ENCODE measurements around the gene PTPN14.
A peak's percentile ranks its signal among the peaks of the same experiment; 100 is the strongest.

Gene PTPN14

GRCh38 chr1:214476229-214476985, 75.0 kb downstream of the PTPN14 start:
- no peak for DNase-seq (ENCODE audit: low read depth in 2 of 2)

- DNase-seq (ENCODE audit: low read depth in 2 of 2), result no peak
Measured at GRCh38 chr1:214475746-214476145, 75.7 kb downstream of the PTPN14 start.

- no peak for DNase-seq (ENCODE audit: low read depth in 2 of 2)
Measured at GRCh38 chr1:214475331-214475730, 76.1 kb downstream of the PTPN14 start.

GRCh38 chr1:214474467-214474866, 76.9 kb downstream of the PTPN14 start:
- DNase-seq (ENCODE audit: low read depth in 2 of 2), result no peak

DNA sequence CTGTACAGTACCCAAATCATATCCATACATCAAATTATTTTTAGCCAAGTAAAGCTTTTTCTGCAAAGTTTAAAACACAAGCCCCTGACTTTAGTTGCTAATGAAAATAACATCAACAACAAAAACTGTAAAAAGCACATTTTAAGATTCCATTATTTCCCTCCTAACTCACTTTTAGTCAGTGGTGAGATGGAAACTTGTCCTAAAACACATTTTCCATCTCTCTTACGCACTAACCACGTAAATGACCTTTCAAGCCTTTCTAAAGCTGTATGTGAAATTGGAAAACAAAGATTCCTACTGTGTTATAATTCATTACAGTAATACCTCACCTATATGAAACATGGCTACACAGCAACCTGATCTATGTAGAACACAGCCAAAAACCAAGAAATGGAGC, 77.5 kb downstream of the PTPN14 start:
- no peak for DNase-seq (ENCODE audit: low read depth in 2 of 2)

GRCh38 chr1:214473387-214473786, 78.0 kb downstream of the PTPN14 start:
- peak; percentile 76 to 81 for DNase-seq (ENCODE audit: low read depth in 2 of 2)

- DNase-seq (ENCODE audit: low read depth in 2 of 2), result no peak
Measured at GRCh38 chr1:214472364-214472763, 79.0 kb downstream of the PTPN14 start.

DNA sequence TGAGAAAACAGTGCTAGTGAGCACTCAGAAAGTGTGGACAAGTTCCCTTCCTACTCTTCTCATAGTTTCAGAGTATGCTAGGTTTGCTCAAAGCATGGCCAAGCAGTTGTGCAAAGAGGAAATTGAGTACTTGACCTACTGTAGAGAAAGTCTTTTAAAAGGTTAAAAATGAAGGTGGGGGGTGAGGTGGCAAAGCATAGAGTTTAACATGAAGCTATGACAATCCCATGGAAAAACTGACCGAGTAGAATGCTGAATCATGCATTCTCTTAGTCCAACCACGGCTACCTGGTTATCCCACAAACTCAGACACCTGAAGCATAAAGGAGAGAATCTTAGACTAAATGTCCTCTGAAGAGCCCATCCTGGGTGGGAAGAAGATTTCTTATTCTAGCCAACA, 79.9 kb downstream of the PTPN14 start:
- no peak for DNase-seq (ENCODE audit: low read depth in 2 of 2)

DNA sequence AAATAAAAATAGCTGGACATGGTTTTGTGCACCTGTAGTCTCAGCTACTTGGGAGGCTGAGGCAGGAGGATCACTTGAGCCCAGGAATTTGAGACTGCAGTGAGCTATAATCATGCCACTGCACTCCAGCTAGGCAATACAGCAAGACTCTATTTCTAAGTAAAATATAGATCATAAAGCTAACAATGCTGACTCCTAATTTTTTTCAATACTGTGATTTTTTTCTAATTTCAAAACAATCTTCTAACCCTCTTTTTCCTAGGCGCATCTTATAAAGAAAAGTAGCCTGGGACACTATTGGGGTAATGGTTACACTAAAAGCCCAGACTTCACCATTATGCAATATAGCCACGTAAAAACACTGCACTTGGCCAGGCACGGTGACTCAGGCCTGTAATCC, 81.3 kb downstream of the PTPN14 start:
- no peak for DNase-seq (ENCODE audit: low read depth in 2 of 2)

DNA sequence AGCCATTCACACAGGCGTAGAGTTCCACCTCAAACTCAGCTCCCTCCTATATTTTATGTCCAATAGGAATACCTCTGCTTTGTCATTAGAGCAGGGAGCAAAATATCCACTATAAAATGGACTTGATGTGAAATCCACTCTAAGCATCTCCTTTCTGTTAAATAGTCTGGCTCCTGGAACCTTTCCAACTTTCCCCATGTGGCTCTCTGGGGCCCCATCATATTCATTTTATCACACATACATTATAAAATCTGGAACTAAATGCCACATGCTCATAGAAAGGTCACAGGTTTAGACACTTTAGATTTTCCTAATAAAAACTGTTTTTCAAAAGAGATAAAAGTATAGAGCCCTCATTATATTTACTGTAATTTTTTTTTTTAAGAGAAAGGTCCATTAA, 82.1 kb downstream of the PTPN14 start:
- no peak for DNase-seq (ENCODE audit: low read depth in 2 of 2)

- DNase-seq (ENCODE audit: low read depth in 2 of 2), result no peak
Measured at GRCh38 chr1:214467078-214467585, 84.3 kb downstream of the PTPN14 start.

DNA sequence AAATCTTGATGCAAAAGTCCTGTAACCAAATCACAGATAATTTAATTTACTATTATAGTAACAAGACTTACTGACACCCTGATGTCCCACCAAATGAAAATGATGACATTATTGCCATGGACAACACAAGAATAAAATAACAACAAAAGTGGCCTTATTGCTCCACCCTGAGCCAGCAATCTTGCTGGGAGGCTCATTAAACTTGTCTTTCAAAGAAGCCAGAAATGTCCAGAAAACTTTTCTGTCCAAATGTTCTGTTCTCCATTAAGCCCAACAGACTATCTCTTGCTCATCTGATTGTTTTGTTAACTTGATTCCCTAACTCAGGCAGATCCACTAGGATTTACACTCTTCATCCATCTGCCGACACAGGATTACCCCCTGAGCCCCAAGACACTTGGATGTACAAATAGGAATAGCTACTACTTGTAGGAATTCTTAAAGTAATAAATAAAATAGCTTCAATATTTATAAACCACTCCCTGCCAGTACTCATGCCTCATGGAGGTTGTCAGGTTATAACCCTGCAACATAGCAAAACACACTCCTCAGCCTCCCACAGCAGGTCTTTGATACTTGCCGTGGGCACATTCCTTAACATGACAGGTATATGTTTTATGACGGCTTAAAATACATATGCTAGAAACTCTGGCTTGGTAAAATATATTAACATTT, 84.9 kb downstream of the PTPN14 start:
- no peak for DNase-seq (ENCODE audit: low read depth in 2 of 2)

DNA sequence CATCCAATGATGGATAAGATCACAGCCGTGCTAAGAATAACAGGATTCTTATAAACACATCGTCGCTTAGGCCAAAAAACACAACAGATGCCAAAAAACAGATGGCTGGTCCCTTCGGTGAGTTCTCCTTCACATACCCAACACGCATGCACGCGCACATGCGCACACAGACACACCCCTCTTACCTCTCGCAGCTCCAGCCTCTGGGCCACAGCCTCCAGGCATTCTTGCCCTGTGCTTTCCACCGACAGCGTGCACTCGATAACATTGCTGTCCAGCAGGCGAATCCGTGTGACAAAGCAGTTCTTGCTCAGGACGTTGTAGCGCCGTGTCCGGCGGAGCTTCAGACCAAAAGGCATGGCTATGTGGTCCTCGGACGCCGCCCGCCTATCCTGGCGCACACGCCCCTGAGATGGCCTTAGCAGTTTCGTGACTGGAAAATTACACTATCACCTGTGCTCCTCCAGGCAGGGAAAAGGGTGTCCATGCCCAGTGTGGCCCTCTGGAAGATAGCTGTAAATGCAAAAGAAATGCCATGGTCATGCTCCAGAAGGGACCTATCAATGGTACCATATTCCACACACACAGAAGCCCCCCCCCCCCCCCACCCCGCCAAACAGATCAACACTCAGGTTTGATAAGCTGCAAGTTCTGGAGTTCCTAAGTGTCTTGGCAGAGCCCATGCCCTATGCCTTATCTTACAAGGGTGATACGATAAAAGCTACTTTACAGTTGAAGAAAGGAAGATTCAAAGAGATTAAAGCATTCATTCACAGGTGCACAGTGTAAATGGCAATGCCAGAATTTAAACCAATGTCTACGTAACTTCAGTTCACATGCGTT, 86.7 kb downstream of the PTPN14 start:
- no peak for DNase-seq (ENCODE audit: low read depth in 2 of 2)

DNA sequence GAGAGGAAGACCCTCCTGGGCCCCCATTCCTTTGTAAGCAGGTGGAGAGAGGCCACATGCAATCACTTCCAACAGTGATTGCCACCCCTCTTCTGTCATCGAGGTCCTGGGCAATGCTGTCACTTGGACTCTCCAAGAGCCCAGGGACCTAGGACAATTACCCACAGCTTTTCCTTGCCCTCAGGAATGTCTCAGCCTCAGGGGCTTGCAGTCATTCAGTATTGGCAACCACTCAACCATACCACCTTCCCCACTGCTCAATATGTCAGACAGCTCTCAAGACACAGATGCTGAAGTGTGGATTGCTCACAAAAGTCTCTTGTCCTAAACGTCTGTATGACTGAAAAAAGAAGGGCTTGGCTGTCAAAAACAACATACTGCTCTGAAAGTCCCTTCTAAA, 87.8 kb downstream of the PTPN14 start:
- DNase-seq (ENCODE audit: low read depth in 2 of 2), result no peak

GRCh38 chr1:214462882-214463281, 88.5 kb downstream of the PTPN14 start:
- DNase-seq (ENCODE audit: low read depth in 2 of 2), result no peak

DNA sequence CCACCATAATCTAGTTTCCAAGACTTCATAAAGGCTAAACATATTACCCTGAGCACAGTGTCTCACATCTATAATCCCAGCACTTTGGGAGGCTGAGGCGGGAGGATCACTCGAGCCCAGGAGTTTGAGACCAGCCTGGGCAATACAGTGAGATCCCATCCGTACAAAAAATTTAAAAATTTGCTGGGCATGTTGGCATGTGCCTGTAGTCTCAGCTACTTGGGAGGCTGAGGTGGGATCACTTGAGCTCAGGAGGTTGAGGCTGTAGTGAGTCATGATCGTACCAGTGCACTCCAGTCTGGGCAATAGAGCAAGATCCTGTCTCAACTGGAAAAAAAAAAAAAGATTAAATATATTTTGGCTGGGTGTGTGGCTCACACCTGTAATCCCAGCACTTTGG, 90.1 kb downstream of the PTPN14 start:
- DNase-seq (ENCODE audit: low read depth in 2 of 2), result no peak

GRCh38 chr1:214460304-214460916, 91.0 kb downstream of the PTPN14 start:
- DNase-seq (ENCODE audit: low read depth in 2 of 2), result no peak

GRCh38 chr1:214459895-214460294, 91.5 kb downstream of the PTPN14 start:
- no peak for DNase-seq (ENCODE audit: low read depth in 2 of 2)

GRCh38 chr1:214458541-214458940, 92.9 kb downstream of the PTPN14 start:
- DNase-seq (ENCODE audit: low read depth in 2 of 2), result no peak

- DNase-seq (ENCODE audit: low read depth in 2 of 2), result no peak
Measured at GRCh38 chr1:214455971-214456867, 95.2 kb downstream of the PTPN14 start.

DNA sequence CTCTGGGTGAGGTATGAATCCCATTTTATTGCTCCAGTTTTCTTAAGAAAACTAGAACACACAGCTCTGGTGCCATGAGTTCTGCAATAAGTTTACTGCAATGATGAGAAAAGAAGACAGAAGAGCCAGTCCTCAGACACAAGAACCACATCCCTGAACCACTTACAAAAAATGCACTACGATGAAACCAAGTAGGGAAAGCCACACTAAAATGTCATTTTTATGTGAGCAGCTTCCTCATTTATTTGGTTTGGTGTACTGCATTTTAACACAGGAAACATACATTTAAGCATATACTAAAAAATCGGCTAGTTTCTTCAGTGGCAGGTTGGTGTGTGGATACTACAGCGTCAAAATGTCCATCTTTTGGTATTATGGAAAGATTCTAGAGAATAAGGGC, 95.9 kb downstream of the PTPN14 start:
- no peak for DNase-seq (ENCODE audit: low read depth in 2 of 2)
